GM12878 (cell line): ENCODE data around the gene ELOVL5. TPM values are rescaled to one million over a fixed set of nuclear protein-coding genes. Genes with fewer than 3 reads are reported as not detected.

Experiments
- ATAC-seq: fragments of 200-7000 bp; cut with Tn5 transposase; 3 replicates; pipeline ENCODE4 v1.9.1; 2020; ENCODE audit warnings: mild to moderate bottlenecking, moderate library complexity
- BruUV-seq: library from RNA; stranded (reverse); fragments of 400-500 nt; replicated peaks from 2 replicates; lab custom pipeline; 2021; lab: Mats Ljungman, UMichigan
- CTCF ChIA-PET: fragments of 300-600 bp; sonication (Branson Sonifier 250); formaldehyde crosslinking; extraction: SDS; loops from one replicate; lab custom pipeline; 2021; ENCODE audit warnings: inconsistent platforms; lab: Yijun Ruan, JAX
- POLR2A ChIA-PET: fragments of 350-600 bp; formaldehyde crosslinking; extraction: SDS; loops from one replicate; lab custom pipeline; 2021; ENCODE audit warnings: inconsistent platforms; lab: Charles Lee
- RAD21 ChIA-PET: fragments of 300-600 bp; sonication (Branson Sonifier 250); formaldehyde crosslinking; loops from one replicate; lab custom pipeline; 2023; ENCODE audit warnings: antibody characterized with exemption; ENCODE audit not compliant: unreplicated experiment; lab: Charles Lee
- SMC1A ChIA-PET: fragments of 300-600 bp; sonication (Branson Sonifier 250); formaldehyde crosslinking; loops from one replicate; lab custom pipeline; 2023; ENCODE audit not compliant: unreplicated experiment, uncharacterized antibody; lab: Charles Lee
- DNase-seq: peaks from one replicate; pipeline ENCODE4 v3.0.0-alpha.2; 2011; ENCODE audit warnings: low read depth, low spot score
- FAIRE-seq: peaks from 3 replicates; lab custom pipeline; 2011; peaks lifted over from hg19 to GRCh38; lab: Jason Lieb, UNC
- H2AFZ ChIP-seq: 2 replicates; pipeline ENCODE4 v1.6.0; 2011; ENCODE audit warnings: low read depth, low read length, control low read depth; ENCODE audit not compliant: control insufficient read depth
- H3K27ac ChIP-seq: 2 replicates; pipeline ENCODE4 v1.5.1; 2011; ENCODE audit warnings: control low read depth; ENCODE audit not compliant: control insufficient read depth, insufficient read depth
- H3K27me3 ChIP-seq, 2 experiments: replicated peaks in 1 of 2; 2 replicates each; pipeline versions ENCODE4 v1.6.0 to v1.6.1; 2011; ENCODE audit warnings: low read length in 1 of 2; ENCODE audit not compliant: control insufficient read depth in 2 of 2, insufficient read depth in 2 of 2
- H3K36me3 ChIP-seq, 2 experiments: 2 replicates each; pipeline ENCODE4 v1.5.1; 2011; ENCODE audit warnings: low read length in 1 of 2; ENCODE audit not compliant: control insufficient read depth in 2 of 2, insufficient read depth in 2 of 2
- H3K4me1 ChIP-seq: 2 replicates; pipeline ENCODE4 v1.6.1; 2011; ENCODE audit warnings: mild to moderate bottlenecking, low read length, moderate library complexity, mixed read lengths; ENCODE audit not compliant: control insufficient read depth, insufficient read depth
- H3K4me2 ChIP-seq: 2 replicates; pipeline ENCODE4 v1.6.0; 2011; ENCODE audit warnings: control low read depth; ENCODE audit not compliant: control insufficient read depth, insufficient read depth
- H3K4me3 ChIP-seq: fragments of 200-600 bp; sonication (generic); 2 replicates; pipeline ENCODE4 v1.5.1; 2016
- H3K79me2 ChIP-seq: 2 replicates; pipeline ENCODE4 v1.6.0; 2011; ENCODE audit warnings: low read length; ENCODE audit not compliant: control insufficient read depth, insufficient read depth
- H3K9ac ChIP-seq: 2 replicates; pipeline ENCODE4 v1.8.0; 2011; ENCODE audit warnings: low read length, control low read depth, mixed read lengths; ENCODE audit not compliant: control insufficient read depth, insufficient read depth
- H3K9me3 ChIP-seq: replicated peaks from 3 replicates; pipeline ENCODE4 v1.5.1; 2011; ENCODE audit warnings: mild to moderate bottlenecking, low read length; ENCODE audit not compliant: control insufficient read depth, insufficient read depth
- H4K20me1 ChIP-seq: 2 replicates; pipeline ENCODE4 v1.6.0; 2011; ENCODE audit not compliant: control insufficient read depth, insufficient read depth
- BACH1 ChIP-seq: fragments of 450-650 bp; IDR thresholded peaks from 2 replicates; pipeline ENCODE4 v1.6.1; 2017; ENCODE audit warnings: mild to moderate bottlenecking, borderline replicate concordance
- CHD1 ChIP-seq: IDR thresholded peaks from 2 replicates; pipeline ENCODE4 v1.6.1; 2012; ENCODE audit warnings: low read depth, low read length, improper control_type of control experiment
- LARP7 ChIP-seq: fragments of 450-650 bp; IDR thresholded peaks from 2 replicates; pipeline ENCODE4 v1.6.1; 2017; ENCODE audit warnings: mild to moderate bottlenecking
- SPI1 ChIP-seq: IDR thresholded peaks from 2 replicates; pipeline ENCODE4 v1.6.1; 2011; ENCODE audit warnings: low read depth, mild to moderate bottlenecking, low read length, moderate library complexity, borderline replicate concordance; ENCODE audit not compliant: insufficient read depth
- WGBS: methylation state at CpG from one replicate; pipeline ENCODE4 v1.1.6; 2016; ENCODE audit warnings: low lambda C conversion rate; ENCODE audit not compliant: insufficient replicate concordance, insufficient coverage; ENCODE audit errors: missing lambda C conversion rate; 5-methylcytosine and 5-hydroxymethylcytosine counted together
- in situ Hi-C: fragments of 300-500 bp; cut with MboI; formaldehyde crosslinking; loops from 9 replicates; pipeline ENCODE4 v1.14.3; 2018; ENCODE audit warnings: mixed read lengths
- intact Hi-C: fragments of 100-400 bp; cut with micrococcal nuclease; formaldehyde crosslinking; loops from one replicate; pipeline ENCODE4 v1.14.2; 2022; ENCODE audit not compliant: unreplicated experiment
- polyA plus RNA-seq, 11 experiments: library from polyadenylated mRNA; depleted of rRNA in 4 of 11; unstranded in 6 of 11; stranded (reverse) in 5 of 11; fragments of >200 nt; fragmentation: Nextera tagmentation in 4 of 11; fragmentation: Illumina TruSeq in 1 of 11; extraction: Ambion mirVana in 4 of 11; extraction: Trizol in 1 of 11; gene quantifications; 1 replicate in 1 of 11; 2 replicates in 10 of 11; pipeline versions ENCODE4 v1.2.1 to v1.2.3, GENCODE V29; 2011 to 2016; ENCODE audit warnings: inconsistent platforms in 2 of 11, missing spikeins in 2 of 11, low read depth in 1 of 11
- total RNA-seq, 4 experiments: library from RNA; depleted of rRNA in 3 of 4; stranded (reverse); fragments of >200 nt in 3 of 4; fragmentation: Illumina TruSeq in 1 of 4; extraction: Trizol in 1 of 4; gene quantifications; 2 replicates each; pipeline versions ENCODE4 v1.2.1 to v1.2.3, GENCODE V29; 2013 to 2021
- TF ChIP-seq, protein P1 (sequence below): IDR thresholded peaks from 2 replicates; pipeline ENCODE4 v1.6.1; 2012; ENCODE audit warnings: mild to moderate bottlenecking, low read depth, low read length

ELOVL5 gene
- total and polyA plus RNA-seq, 10 of the 15 experiments (the other 5 are each of a cell fraction or from before 2014, with no cell fraction given) = 156 to 241 (median 196) TPM

DNA sequence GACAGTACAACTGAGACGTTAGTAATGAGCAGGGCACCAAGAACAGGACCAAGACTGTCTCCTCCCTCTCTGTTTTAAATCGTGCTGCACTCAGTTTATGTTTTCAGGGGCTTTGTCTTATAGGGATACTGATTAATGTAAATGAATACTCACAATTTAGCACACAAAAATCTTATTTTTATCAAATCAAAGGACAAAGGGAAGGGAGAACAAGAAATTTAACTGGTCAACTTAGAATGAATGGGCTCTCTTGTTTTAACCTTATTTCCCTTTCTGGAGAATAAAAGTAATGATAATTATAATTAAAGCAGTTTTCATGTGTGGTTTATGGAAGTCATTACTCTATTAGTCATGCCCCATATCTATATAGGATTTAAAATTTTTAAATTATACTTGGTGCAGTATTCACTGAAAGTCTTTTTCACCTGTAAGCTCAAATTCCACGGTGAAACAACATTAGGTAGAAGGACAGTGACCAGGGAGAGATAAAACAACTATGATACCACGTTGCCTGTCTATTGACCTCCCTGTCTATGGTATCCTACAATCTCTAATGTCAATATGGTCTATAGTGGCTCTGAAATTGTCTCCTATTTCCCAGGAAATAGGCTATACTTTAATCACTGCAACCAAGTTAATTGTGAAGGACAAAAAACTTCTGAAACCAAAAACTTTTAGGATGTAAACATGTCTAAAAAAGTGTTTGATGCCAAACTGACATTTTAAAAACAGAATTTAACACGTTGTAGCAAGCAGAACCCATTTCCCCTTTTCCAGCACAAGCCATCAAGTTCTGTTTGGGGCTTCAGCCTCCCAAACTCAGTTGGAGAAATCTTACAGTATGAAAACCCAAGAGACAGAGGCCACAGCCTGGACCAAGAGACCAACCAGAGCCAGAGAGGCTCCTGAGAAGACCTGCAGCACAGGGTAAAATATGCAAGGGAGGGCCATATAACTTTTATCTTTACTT lies 15.0 kb downstream of the ELOVL5 start:
- intact Hi-C loops (no loop called here), in situ Hi-C loops (no loop called here)
- FAIRE-seq (no peak), DNase-seq (no peak), ATAC-seq (no peak)
- Histone ChIP-seq H3K4me2 (peak overlapping the region; percentile 9; the same call in 1 of the 2 replicates), H2AFZ (no peak overlapping the region), H3K79me2 (peaks cover 86% of the 10 kb centered on the region), H3K9ac (no peak overlapping the region), H3K27me3 (no peaks in the 10 kb centered on the region), H4K20me1 (no peaks in the 10 kb centered on the region), H3K4me3 (no peak overlapping the region), H3K36me3 (peaks cover 0 to 14% of the 10 kb centered on the region in 2 experiments; a peak in 2 of 4 replicates), H3K9me3 (no peaks in the 10 kb centered on the region; the same call in 2 of the 3 replicates), H3K27ac (no peak overlapping the region), H3K4me1 (peaks cover 22% of the 10 kb centered on the region)
- CTCF ChIA-PET = interaction anchor here (1.0 kb wide), 1 partner anchor 103 kb away, joined by 3 read pairs; no protein-coding TSS in a partner anchor
- RAD21 ChIA-PET = no interaction called here
- POLR2A ChIA-PET = no interaction called here
- WGBS = 29% methylated on average over 5 of the region's 5 CpGs
- no peak for TF ChIP-seq CHD1
- TF ChIP-seq SPI1 = peak; percentile 57; the same call in 1 of the 2 replicates
- no peak for TF ChIP-seq BACH1
- TF ChIP-seq, protein P1, sequence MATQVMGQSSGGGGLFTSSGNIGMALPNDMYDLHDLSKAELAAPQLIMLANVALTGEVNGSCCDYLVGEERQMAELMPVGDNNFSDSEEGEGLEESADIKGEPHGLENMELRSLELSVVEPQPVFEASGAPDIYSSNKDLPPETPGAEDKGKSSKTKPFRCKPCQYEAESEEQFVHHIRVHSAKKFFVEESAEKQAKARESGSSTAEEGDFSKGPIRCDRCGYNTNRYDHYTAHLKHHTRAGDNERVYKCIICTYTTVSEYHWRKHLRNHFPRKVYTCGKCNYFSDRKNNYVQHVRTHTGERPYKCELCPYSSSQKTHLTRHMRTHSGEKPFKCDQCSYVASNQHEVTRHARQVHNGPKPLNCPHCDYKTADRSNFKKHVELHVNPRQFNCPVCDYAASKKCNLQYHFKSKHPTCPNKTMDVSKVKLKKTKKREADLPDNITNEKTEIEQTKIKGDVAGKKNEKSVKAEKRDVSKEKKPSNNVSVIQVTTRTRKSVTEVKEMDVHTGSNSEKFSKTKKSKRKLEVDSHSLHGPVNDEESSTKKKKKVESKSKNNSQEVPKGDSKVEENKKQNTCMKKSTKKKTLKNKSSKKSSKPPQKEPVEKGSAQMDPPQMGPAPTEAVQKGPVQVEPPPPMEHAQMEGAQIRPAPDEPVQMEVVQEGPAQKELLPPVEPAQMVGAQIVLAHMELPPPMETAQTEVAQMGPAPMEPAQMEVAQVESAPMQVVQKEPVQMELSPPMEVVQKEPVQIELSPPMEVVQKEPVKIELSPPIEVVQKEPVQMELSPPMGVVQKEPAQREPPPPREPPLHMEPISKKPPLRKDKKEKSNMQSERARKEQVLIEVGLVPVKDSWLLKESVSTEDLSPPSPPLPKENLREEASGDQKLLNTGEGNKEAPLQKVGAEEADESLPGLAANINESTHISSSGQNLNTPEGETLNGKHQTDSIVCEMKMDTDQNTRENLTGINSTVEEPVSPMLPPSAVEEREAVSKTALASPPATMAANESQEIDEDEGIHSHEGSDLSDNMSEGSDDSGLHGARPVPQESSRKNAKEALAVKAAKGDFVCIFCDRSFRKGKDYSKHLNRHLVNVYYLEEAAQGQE = no peak
- TF ChIP-seq LARP7 = no peak
- SMC1A ChIA-PET = no interaction called here
- BruUV-seq = no TSS peak
